Mesenchymal stem cell (in vitro differentiated cells and primary cell): ENCODE data around the gene GFRA1.

ENCODE experiments used
- DNase-seq: peaks from one replicate; pipeline ENCODE4 v3.0.0-alpha.2; 2013
- H2AFZ ChIP-seq: one replicate; pipeline ENCODE4 v1.6.1; 2013; ENCODE audit warnings: low read depth, mild to moderate bottlenecking, control low read depth, inconsistent platforms, low read length, moderate library complexity
- H2AK5ac ChIP-seq: 2 replicates; pipeline ENCODE4 v1.6.1; 2013; ENCODE audit warnings: low read length, moderate library complexity, mild to moderate bottlenecking, inconsistent platforms; ENCODE audit not compliant: severe bottlenecking
- H2BK120ac ChIP-seq: one replicate; pipeline ENCODE4 v1.6.1; 2013; ENCODE audit warnings: low read depth, mild to moderate bottlenecking, inconsistent platforms, low read length, moderate library complexity
- H2BK12ac ChIP-seq, 2 experiments: one replicate each; pipeline ENCODE4 v1.6.1; 2013; ENCODE audit warnings: inconsistent platforms in 2 of 2, low read length in 2 of 2, mild to moderate bottlenecking in 2 of 2, moderate library complexity in 2 of 2, control low read depth in 1 of 2
- H2BK15ac ChIP-seq: one replicate; pipeline ENCODE4 v1.6.1; 2013; ENCODE audit warnings: mild to moderate bottlenecking, low read depth, inconsistent platforms; ENCODE audit not compliant: poor library complexity, severe bottlenecking
- H2BK5ac ChIP-seq: 2 replicates; pipeline ENCODE4 v1.6.1; 2013; ENCODE audit warnings: low read depth, mild to moderate bottlenecking, low read length, control low read depth, inconsistent platforms; ENCODE audit not compliant: poor library complexity, severe bottlenecking
- H3K14ac ChIP-seq, 2 experiments: one replicate each; pipeline ENCODE4 v1.6.1; 2013; ENCODE audit warnings: inconsistent platforms in 2 of 2, low read length in 2 of 2, control low read depth in 1 of 2, mild to moderate bottlenecking in 1 of 2, moderate library complexity in 1 of 2
- H3K18ac ChIP-seq, 2 experiments: one replicate each; pipeline ENCODE4 v1.6.1; 2013; ENCODE audit warnings: inconsistent platforms in 2 of 2, low read length in 2 of 2, control low read depth in 1 of 2, low read depth in 1 of 2, mild to moderate bottlenecking in 1 of 2
- H3K23ac ChIP-seq, 2 experiments: one replicate each; pipeline ENCODE4 v1.6.1; 2013; ENCODE audit warnings: inconsistent platforms in 2 of 2, low read length in 2 of 2, mild to moderate bottlenecking in 2 of 2, moderate library complexity in 2 of 2, control low read depth in 1 of 2
- H3K27ac ChIP-seq: 2 replicates; pipeline ENCODE4 v1.5.1; 2013; ENCODE audit warnings: mild to moderate bottlenecking, moderate library complexity, low read length, control low read depth, inconsistent platforms; ENCODE audit not compliant: poor library complexity, severe bottlenecking
- H3K27me3 ChIP-seq, 2 experiments: 2 replicates each; pipeline versions ENCODE4 v1.6.1 to v1.7.0; 2013; ENCODE audit warnings: low read length in 2 of 2, mild to moderate bottlenecking in 2 of 2, moderate library complexity in 2 of 2, control low read depth in 1 of 2, inconsistent platforms in 1 of 2; ENCODE audit not compliant: control insufficient read depth in 1 of 2, insufficient read depth in 1 of 2
- H3K36me3 ChIP-seq, 2 experiments: 2 replicates each; pipeline versions ENCODE4 v1.6.1 to v1.7.0; 2013; ENCODE audit warnings: low read length in 2 of 2, control low read depth in 1 of 2, inconsistent platforms in 1 of 2, low read depth in 1 of 2, mild to moderate bottlenecking in 1 of 2; ENCODE audit not compliant: insufficient read depth in 2 of 2, control insufficient read depth in 1 of 2
- H3K4ac ChIP-seq, 2 experiments: one replicate each; pipeline ENCODE4 v1.6.1; 2013; ENCODE audit warnings: inconsistent platforms in 2 of 2, low read length in 2 of 2, mild to moderate bottlenecking in 2 of 2, moderate library complexity in 2 of 2, control low read depth in 1 of 2, low read depth in 1 of 2
- H3K4me1 ChIP-seq: 2 replicates; pipeline ENCODE4 v1.6.1; 2013; ENCODE audit warnings: low read depth, low read length, control low read depth; ENCODE audit not compliant: control insufficient read depth, insufficient read depth
- H3K4me2 ChIP-seq: 2 replicates; pipeline ENCODE4 v1.6.1; 2013; ENCODE audit warnings: low read length, mild to moderate bottlenecking, inconsistent platforms; ENCODE audit not compliant: poor library complexity, severe bottlenecking
- H3K4me3 ChIP-seq, 2 experiments: 2 replicates each; pipeline versions ENCODE4 v1.5.1 to v1.7.0; 2013; ENCODE audit warnings: low read length in 2 of 2, mild to moderate bottlenecking in 2 of 2, control low read depth in 1 of 2, low read depth in 1 of 2; ENCODE audit not compliant: insufficient read depth in 1 of 2
- H3K79me1 ChIP-seq: replicated peaks from 2 replicates; pipeline ENCODE4 v1.6.1; 2013; ENCODE audit warnings: mild to moderate bottlenecking, control low read depth, low read length, inconsistent platforms; ENCODE audit not compliant: poor library complexity, severe bottlenecking
- H3K9ac ChIP-seq: 2 replicates; pipeline ENCODE4 v1.7.0; 2013; ENCODE audit warnings: mild to moderate bottlenecking, low read length, moderate library complexity
- H3K9me3 ChIP-seq: 2 replicates; pipeline ENCODE4 v1.7.0; 2013; ENCODE audit warnings: mild to moderate bottlenecking, low read length; ENCODE audit not compliant: control insufficient read depth
- H4K8ac ChIP-seq: one replicate; pipeline ENCODE4 v1.6.1; 2013; ENCODE audit warnings: inconsistent platforms, mild to moderate bottlenecking, low read length, moderate library complexity
- H4K91ac ChIP-seq: one replicate; pipeline ENCODE4 v1.6.1; 2013; ENCODE audit warnings: mild to moderate bottlenecking, low read length, inconsistent platforms
- WGBS: methylation state at CpG from one replicate; pipeline ENCODE4 v1.1.7; 2013; ENCODE audit warnings: mixed read lengths; 5-methylcytosine and 5-hydroxymethylcytosine counted together

The GFRA1 gene

DNA sequence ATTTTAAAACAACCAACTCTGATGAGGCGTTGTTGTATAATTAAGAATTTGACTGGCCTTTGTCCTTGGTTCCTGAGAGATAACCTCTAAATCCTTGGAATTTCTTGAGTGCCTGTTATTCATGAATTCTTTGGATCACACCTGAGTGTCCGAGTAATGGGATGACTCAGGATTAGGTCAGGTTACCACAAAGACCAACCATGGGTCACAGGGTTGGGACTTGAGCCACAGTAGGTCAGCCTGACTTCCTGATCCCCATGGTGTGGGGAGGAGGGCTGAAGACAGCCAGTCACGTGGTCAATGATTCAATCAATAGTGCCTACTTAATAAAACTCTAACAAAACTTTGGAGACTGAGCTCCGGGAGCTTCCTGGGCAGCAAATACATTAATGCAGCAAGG, 192.5 kb downstream of the GFRA1 start:
- no peak overlapping the region for H2BK5ac ChIP-seq
- no peak overlapping the region for H3K9ac ChIP-seq
- no peaks in the 10 kb centered on the region for H3K79me1 ChIP-seq
- no peak overlapping the region for H3K4ac ChIP-seq
- no peaks in the 10 kb centered on the region for H3K27me3 ChIP-seq
- no peak overlapping the region for H3K4me3 ChIP-seq
- H4K8ac ChIP-seq = no peak overlapping the region
- H4K91ac ChIP-seq = no peak overlapping the region
- no peak overlapping the region for H3K23ac ChIP-seq
- no peak overlapping the region for H2AFZ ChIP-seq
- peaks cover 9% of the 10 kb centered on the region for H3K4me1 ChIP-seq
- no peaks in the 10 kb centered on the region for H3K9me3 ChIP-seq
- H2BK15ac ChIP-seq = no peak overlapping the region
- H3K27ac ChIP-seq = peak overlapping the region; percentile 6
- H3K18ac ChIP-seq = no peak overlapping the region
- no peak overlapping the region for H3K4me2 ChIP-seq
- no peak overlapping the region for H3K14ac ChIP-seq
- WGBS = 43% methylated on average over 4 of the region's 4 CpGs
- no peak overlapping the region for H2BK12ac ChIP-seq
- DNase-seq = no peak
- H2AK5ac ChIP-seq = no peak overlapping the region
- no peak overlapping the region for H2BK120ac ChIP-seq
- peaks cover 0 to 22% of the 10 kb centered on the region in 2 experiments for H3K36me3 ChIP-seq

DNA sequence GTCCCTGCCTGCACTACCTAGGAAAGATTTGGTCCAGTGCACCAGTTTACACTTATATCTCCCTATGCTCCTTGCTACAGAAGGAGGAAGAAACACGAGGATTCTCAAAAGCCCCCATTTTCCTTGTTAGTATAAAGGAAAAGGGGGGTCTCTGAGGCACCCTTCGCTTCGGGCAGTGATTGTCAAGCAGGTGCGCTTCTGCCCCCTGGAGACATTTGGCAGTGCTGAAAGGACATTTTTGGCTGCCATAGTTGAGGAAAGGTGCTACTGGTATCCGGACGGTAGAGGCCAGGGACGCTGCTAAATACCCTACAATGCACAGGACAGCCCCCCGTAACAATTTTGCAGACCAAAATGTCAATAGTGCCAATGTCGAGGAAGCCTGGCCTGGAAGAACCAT, 193.7 kb downstream of the GFRA1 start:
- Histone ChIP-seq H3K27me3 (no peaks in the 10 kb centered on the region), H3K36me3 (peaks cover 0 to 24% of the 10 kb centered on the region in 2 experiments), H3K4ac (no peak overlapping the region), H4K91ac (no peak overlapping the region), H2AFZ (no peak overlapping the region), H2BK15ac (no peak overlapping the region), H3K23ac (no peak overlapping the region), H3K27ac (no peak overlapping the region), H3K4me3 (no peak overlapping the region), H3K14ac (no peak overlapping the region), H3K9me3 (no peaks in the 10 kb centered on the region), H2BK120ac (no peak overlapping the region), H3K79me1 (peaks cover 1% of the 10 kb centered on the region), H3K4me2 (no peak overlapping the region), H4K8ac (no peak overlapping the region), H3K18ac (no peak overlapping the region), H2AK5ac (peak overlapping the region; percentile 4), H2BK12ac (no peak overlapping the region), H3K9ac (no peak overlapping the region), H3K4me1 (peaks cover 8% of the 10 kb centered on the region), H2BK5ac (no peak overlapping the region)
- 92% methylated on average over 9 of the region's 9 CpGs for WGBS
- DNase-seq = no peak

DNA sequence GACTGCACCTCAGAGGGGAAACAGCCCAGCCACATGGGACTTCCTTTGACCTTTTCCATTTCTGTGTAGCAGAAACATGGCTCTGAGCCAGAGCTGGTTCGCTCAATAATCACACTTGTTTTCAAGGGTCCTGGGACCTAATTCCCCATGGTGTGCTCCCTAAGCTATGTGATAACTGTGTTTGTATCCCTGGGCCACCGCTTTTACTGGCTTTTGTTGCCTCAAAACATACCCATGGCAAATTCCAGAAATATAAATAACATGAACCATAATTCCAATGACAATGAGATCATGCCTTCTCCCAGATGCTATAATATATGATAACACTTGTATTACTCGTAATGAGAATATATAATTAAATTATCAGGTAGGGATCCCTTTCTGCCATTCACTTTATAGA, 196.4 kb downstream of the GFRA1 start:
- no peak for DNase-seq
- Histone ChIP-seq H3K4ac (no peak overlapping the region), H3K27ac (no peak overlapping the region), H4K8ac (no peak overlapping the region), H3K4me2 (no peak overlapping the region), H3K9ac (no peak overlapping the region), H2BK12ac (no peak overlapping the region), H2BK5ac (no peak overlapping the region), H3K23ac (no peak overlapping the region), H2BK15ac (no peak overlapping the region), H3K9me3 (no peaks in the 10 kb centered on the region), H2AFZ (no peak overlapping the region), H3K36me3 (peaks cover 0 to 26% of the 10 kb centered on the region in 2 experiments), H2BK120ac (no peak overlapping the region), H4K91ac (no peak overlapping the region), H2AK5ac (no peak overlapping the region), H3K27me3 (no peaks in the 10 kb centered on the region), H3K4me3 (no peak overlapping the region), H3K4me1 (peaks cover 6% of the 10 kb centered on the region), H3K14ac (no peak overlapping the region), H3K18ac (no peak overlapping the region), H3K79me1 (peaks cover 4% of the 10 kb centered on the region)
- whole genome bisulfite sequencing = 90% methylated on average over 2 of the region's 3 CpGs

DNA sequence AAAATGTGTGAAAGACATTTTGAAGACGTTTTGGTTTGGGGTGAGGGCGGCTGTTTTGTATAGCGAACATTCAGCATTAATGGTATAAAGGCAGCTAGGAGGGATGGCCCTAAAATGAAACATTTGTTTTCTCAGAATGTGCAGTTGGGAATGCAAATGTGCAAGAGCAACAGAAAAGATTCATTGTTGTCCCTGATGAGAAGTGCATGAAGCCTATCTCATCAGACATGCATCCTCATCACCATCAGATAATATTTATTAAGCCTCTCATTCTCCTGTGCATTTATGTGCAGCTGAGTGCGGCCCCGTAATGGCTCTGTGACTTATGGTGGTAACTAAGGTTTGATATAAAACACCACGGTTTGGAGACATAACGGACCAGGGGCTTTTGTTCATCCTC, 199.5 kb downstream of the GFRA1 start:
- 85% methylated on average over 7 of the region's 7 CpGs for WGBS
- Histone ChIP-seq H3K27me3 (no peaks in the 10 kb centered on the region), H3K14ac (no peak overlapping the region), H3K9me3 (no peaks in the 10 kb centered on the region), H3K36me3 (peaks cover 0 to 24% of the 10 kb centered on the region in 2 experiments), H2AK5ac (no peak overlapping the region), H4K91ac (no peak overlapping the region), H3K18ac (no peak overlapping the region), H3K27ac (no peak overlapping the region), H2BK5ac (no peak overlapping the region), H3K79me1 (peaks cover 7% of the 10 kb centered on the region), H2BK15ac (no peak overlapping the region), H3K23ac (no peak overlapping the region), H3K9ac (no peak overlapping the region), H3K4me2 (no peak overlapping the region), H3K4me1 (peaks cover 2% of the 10 kb centered on the region), H2BK12ac (no peak overlapping the region), H3K4me3 (no peak overlapping the region), H2AFZ (no peak overlapping the region), H3K4ac (no peak overlapping the region), H2BK120ac (no peak overlapping the region), H4K8ac (no peak overlapping the region)
- DNase-seq = no peak
